ENCODE data around the gene IL36G.
A peak's percentile ranks its signal among the peaks of the same experiment; 100 is the strongest.

IL36G gene

GRCh38 chr2:112941753-112942653 is 35.8 kb upstream of the IL36G start:
- no peak overlapping the region for H3K4me3 ChIP-seq (ENCODE audit: low read depth, low read length)
- peak; percentile 61 for DNase-seq (ENCODE audit: low read depth)
- in situ Hi-C loops (cut with HindIII; ENCODE audit: low sequenced_read_pairs), result loop anchor here (25.0 kb wide), 1 partner anchor 205 kb away; no protein-coding TSS in a partner anchor
- TF ChIP-seq, protein P1, sequence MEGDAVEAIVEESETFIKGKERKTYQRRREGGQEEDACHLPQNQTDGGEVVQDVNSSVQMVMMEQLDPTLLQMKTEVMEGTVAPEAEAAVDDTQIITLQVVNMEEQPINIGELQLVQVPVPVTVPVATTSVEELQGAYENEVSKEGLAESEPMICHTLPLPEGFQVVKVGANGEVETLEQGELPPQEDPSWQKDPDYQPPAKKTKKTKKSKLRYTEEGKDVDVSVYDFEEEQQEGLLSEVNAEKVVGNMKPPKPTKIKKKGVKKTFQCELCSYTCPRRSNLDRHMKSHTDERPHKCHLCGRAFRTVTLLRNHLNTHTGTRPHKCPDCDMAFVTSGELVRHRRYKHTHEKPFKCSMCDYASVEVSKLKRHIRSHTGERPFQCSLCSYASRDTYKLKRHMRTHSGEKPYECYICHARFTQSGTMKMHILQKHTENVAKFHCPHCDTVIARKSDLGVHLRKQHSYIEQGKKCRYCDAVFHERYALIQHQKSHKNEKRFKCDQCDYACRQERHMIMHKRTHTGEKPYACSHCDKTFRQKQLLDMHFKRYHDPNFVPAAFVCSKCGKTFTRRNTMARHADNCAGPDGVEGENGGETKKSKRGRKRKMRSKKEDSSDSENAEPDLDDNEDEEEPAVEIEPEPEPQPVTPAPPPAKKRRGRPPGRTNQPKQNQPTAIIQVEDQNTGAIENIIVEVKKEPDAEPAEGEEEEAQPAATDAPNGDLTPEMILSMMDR (IDR thresholded peaks at IDR 0.05; ENCODE audit: low read depth, low read length, missing control alignments), result peak; percentile 96

DNA sequence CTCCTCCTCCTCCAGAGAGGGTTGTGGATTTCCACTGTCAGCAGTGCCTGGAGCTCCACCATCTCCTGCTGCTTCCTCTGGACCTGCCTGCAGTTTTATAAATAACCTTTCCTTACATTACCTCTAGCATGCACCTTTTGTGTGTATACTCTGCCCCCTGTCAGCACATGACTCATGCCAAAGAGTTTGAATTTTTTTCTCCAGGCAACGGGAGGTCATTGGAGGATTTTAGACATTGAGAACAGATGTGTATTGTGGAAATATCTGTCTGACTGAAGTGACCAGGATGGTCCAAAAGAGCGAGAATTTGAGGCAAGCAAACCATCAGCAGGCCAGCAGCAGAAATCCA is 35.2 kb upstream of the IL36G start:
- H3K4me3 ChIP-seq (ENCODE audit: low read depth, low read length), result no peak overlapping the region
- in situ Hi-C loops (cut with HindIII; ENCODE audit: low sequenced_read_pairs), result loop anchor here (25.0 kb wide), 1 partner anchor 205 kb away; no protein-coding TSS in a partner anchor
- TF ChIP-seq, protein P1 (IDR thresholded peaks at IDR 0.05; ENCODE audit: low read depth, low read length, missing control alignments), result no peak
- DNase-seq (ENCODE audit: low read depth), result no peak

DNA sequence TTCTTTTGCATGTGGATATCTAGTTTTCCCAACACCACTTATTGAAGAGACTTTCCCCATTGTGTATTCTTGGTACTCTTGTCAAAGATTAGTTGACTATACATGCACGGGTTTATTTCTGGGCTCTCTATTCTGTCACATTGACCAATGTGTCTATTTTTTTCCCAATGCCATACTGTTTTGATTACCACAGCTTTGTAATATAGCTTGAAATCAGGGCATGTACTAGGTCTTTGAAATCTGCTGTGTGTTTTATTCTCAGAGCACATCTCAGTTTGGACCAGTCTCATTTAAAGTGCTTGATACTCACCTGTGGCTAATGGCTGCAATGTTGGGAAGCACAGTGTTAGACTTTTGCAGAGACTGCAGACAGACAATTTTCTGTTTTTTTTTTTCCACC is 32.8 kb upstream of the IL36G start:
- H3K4me3 ChIP-seq (ENCODE audit: low read depth, low read length), result no peak overlapping the region
- DNase-seq (ENCODE audit: low read depth), result no peak
- in situ Hi-C loops (cut with HindIII; ENCODE audit: low sequenced_read_pairs), result loop anchor here (25.0 kb wide), 1 partner anchor 208 kb away; no protein-coding TSS in a partner anchor
- TF ChIP-seq, protein P1 (IDR thresholded peaks at IDR 0.05; ENCODE audit: low read depth, low read length, missing control alignments), result no peak

DNA sequence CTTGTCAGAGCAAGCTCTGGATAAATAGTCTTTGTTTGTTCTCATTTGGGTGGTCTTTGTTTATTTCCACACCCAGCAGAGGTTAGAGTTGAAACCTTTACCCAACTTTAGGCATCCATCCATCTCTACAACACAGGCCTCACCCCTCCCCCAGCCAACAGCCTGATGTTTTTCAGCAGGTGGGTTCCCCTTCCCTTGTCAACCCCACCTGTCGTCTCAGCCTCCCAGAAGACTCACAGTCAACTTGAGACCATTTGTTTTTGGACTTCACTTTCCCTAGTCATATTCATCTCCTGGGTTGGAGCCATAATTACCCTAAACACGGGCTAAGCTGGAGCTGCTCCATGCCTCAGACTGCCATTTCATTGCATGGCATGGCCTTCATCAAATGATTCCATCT is 31.7 kb upstream of the IL36G start:
- in situ Hi-C loops (cut with HindIII; ENCODE audit: low sequenced_read_pairs), result loop anchor here (25.0 kb wide), 1 partner anchor 209 kb away; no protein-coding TSS in a partner anchor
- no peak for DNase-seq (ENCODE audit: low read depth)
- TF ChIP-seq, protein P1 (IDR thresholded peaks at IDR 0.05; ENCODE audit: low read depth, low read length, missing control alignments), result no peak
- no peak overlapping the region for H3K4me3 ChIP-seq (ENCODE audit: low read depth, low read length)

DNA sequence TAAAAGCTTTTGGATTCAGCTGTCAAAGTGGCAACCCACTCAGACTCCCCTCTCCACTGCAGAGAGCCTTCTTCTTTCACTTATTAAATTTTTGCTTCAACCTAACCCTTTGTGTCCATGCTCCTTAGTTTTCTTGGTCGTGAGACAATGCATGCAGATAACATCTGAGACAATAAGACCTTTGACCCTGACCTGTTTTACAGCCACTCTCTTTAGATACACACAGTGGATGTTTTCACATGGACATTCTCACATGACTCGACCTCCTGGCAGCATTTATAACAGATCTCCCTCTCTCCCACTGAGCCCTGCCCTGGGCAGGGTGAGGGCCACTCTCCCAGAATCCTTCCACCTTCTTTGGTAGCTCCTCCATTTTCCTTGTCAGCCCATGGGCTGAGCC is 30.4 kb upstream of the IL36G start:
- TF ChIP-seq, protein P1 (IDR thresholded peaks at IDR 0.05; ENCODE audit: low read depth, low read length, missing control alignments), result no peak
- in situ Hi-C loops (cut with HindIII; ENCODE audit: low sequenced_read_pairs), result loop anchor here (25.0 kb wide), 1 partner anchor 210 kb away; no protein-coding TSS in a partner anchor
- H3K4me3 ChIP-seq (ENCODE audit: low read depth, low read length), result no peak overlapping the region
- DNase-seq (ENCODE audit: low read depth), result no peak

- no peak for DNase-seq (ENCODE audit: low read depth)
- TF ChIP-seq, protein P1 (IDR thresholded peaks at IDR 0.05; ENCODE audit: low read depth, low read length, missing control alignments), result no peak
- no peak overlapping the region for H3K4me3 ChIP-seq (ENCODE audit: low read depth, low read length)
- in situ Hi-C loops (cut with HindIII; ENCODE audit: low sequenced_read_pairs), result loop anchor here (25.0 kb wide), 1 partner anchor 212 kb away; no protein-coding TSS in a partner anchor
Observed at GRCh38 chr2:112949456-112949855, 28.4 kb upstream of the IL36G start.
